GM23338 (cell line): ENCODE data around the gene PRAMEF1.

Experiments
- CREB1 ChIP-seq: fragments of 250-450 bp; sonication (Bioruptor Pico); IDR thresholded peaks from 2 replicates; pipeline ENCODE4 v1.5.0; 2020; ENCODE audit warnings: low read depth, mild to moderate bottlenecking, moderate library complexity
- EZH2 ChIP-seq: fragments of 200-600 bp; sonication (generic); IDR thresholded peaks from one replicate; pipeline ENCODE4 v1.8.0; 2017; ENCODE audit warnings: antibody characterized with exemption, mild to moderate bottlenecking, low read depth; ENCODE audit not compliant: unreplicated experiment
- EZH2phosphoT487 ChIP-seq: fragments of 200-600 bp; sonication (generic); IDR thresholded peaks from one replicate; pipeline ENCODE4 v1.8.1; 2018; ENCODE audit warnings: antibody characterized with exemption; ENCODE audit not compliant: unreplicated experiment
- JUNB ChIP-seq: IDR thresholded peaks from one replicate; pipeline ENCODE4 v1.6.1; 2016; ENCODE audit warnings: antibody characterized with exemption; ENCODE audit not compliant: unreplicated experiment
- POLR2AphosphoS5 ChIP-seq: IDR thresholded peaks from 2 replicates; pipeline ENCODE4 v1.6.1; 2016; ENCODE audit warnings: antibody characterized with exemption, low read depth
- STAT1 ChIP-seq: IDR thresholded peaks from one replicate; pipeline ENCODE4 v1.6.1; 2016; ENCODE audit warnings: antibody characterized with exemption; ENCODE audit not compliant: unreplicated experiment
- TF ChIP-seq, protein P1 (sequence below), 2 experiments: fragments of 200-600 bp in 1 of 2; sonication (generic) in 1 of 2; conservative IDR thresholded peaks; 2 replicates each; pipeline versions ENCODE4 v1.5.1 to v1.6.1; 2016 to 2017; ENCODE audit warnings: antibody characterized with exemption in 2 of 2, low read depth in 2 of 2, mild to moderate bottlenecking in 2 of 2, moderate library complexity in 1 of 2
- TF ChIP-seq, protein P2 (sequence below): IDR thresholded peaks from one replicate; pipeline ENCODE4 v1.6.1; 2018; ENCODE audit warnings: antibody characterized with exemption; ENCODE audit not compliant: unreplicated experiment

DNA sequence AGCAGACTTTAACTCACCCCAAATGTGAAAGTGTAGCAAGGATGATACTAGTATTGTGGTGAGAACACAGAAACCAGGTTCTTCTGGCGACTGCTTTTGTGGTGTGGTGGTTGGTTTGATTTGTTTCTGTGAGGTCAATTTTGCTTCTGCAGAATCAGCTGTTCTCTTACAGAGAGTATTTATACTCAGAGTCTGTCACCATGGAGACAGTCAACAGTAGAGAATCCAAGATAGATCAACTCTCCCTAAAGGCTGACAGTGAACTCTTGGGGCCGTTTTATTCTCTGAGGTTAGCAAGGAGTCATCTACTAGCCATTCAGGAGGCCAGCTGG, 45.2 kb upstream of the PRAMEF1 start, which contains the start of gene CFAP107:
- TF ChIP-seq, protein P1, sequence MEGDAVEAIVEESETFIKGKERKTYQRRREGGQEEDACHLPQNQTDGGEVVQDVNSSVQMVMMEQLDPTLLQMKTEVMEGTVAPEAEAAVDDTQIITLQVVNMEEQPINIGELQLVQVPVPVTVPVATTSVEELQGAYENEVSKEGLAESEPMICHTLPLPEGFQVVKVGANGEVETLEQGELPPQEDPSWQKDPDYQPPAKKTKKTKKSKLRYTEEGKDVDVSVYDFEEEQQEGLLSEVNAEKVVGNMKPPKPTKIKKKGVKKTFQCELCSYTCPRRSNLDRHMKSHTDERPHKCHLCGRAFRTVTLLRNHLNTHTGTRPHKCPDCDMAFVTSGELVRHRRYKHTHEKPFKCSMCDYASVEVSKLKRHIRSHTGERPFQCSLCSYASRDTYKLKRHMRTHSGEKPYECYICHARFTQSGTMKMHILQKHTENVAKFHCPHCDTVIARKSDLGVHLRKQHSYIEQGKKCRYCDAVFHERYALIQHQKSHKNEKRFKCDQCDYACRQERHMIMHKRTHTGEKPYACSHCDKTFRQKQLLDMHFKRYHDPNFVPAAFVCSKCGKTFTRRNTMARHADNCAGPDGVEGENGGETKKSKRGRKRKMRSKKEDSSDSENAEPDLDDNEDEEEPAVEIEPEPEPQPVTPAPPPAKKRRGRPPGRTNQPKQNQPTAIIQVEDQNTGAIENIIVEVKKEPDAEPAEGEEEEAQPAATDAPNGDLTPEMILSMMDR (conservative IDR thresholded peaks at IDR 0.05; ENCODE audit: low read depth in 2 of 2) = no peak
- TF ChIP-seq EZH2phosphoT487 (no peak), POLR2AphosphoS5 (no peak), JUNB (no peak), EZH2 (no peak), CREB1 (CRISPR knock-in tag) (no peak), STAT1 (no peak)
- TF ChIP-seq, protein P2, sequence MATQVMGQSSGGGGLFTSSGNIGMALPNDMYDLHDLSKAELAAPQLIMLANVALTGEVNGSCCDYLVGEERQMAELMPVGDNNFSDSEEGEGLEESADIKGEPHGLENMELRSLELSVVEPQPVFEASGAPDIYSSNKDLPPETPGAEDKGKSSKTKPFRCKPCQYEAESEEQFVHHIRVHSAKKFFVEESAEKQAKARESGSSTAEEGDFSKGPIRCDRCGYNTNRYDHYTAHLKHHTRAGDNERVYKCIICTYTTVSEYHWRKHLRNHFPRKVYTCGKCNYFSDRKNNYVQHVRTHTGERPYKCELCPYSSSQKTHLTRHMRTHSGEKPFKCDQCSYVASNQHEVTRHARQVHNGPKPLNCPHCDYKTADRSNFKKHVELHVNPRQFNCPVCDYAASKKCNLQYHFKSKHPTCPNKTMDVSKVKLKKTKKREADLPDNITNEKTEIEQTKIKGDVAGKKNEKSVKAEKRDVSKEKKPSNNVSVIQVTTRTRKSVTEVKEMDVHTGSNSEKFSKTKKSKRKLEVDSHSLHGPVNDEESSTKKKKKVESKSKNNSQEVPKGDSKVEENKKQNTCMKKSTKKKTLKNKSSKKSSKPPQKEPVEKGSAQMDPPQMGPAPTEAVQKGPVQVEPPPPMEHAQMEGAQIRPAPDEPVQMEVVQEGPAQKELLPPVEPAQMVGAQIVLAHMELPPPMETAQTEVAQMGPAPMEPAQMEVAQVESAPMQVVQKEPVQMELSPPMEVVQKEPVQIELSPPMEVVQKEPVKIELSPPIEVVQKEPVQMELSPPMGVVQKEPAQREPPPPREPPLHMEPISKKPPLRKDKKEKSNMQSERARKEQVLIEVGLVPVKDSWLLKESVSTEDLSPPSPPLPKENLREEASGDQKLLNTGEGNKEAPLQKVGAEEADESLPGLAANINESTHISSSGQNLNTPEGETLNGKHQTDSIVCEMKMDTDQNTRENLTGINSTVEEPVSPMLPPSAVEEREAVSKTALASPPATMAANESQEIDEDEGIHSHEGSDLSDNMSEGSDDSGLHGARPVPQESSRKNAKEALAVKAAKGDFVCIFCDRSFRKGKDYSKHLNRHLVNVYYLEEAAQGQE = no peak
